KMS-11 (cell line): ENCODE measurements around the gene RAE1.

Experiments
- H2AFZ ChIP-seq: fragments of 200-600 bp; sonication (generic); 2 replicates; pipeline ENCODE4 v1.6.1; 2016; ENCODE audit warnings: antibody characterized with exemption, mixed run types, low read depth
- H3K27ac ChIP-seq: fragments of 200-600 bp; sonication (generic); 2 replicates; pipeline ENCODE4 v1.6.1; 2016; ENCODE audit warnings: mild to moderate bottlenecking, mixed run types
- H3K27me3 ChIP-seq: fragments of 200-600 bp; sonication (generic); 2 replicates; pipeline ENCODE4 v1.6.1; 2017; ENCODE audit warnings: mild to moderate bottlenecking, low read depth, mixed run types, moderate library complexity; ENCODE audit not compliant: insufficient read depth
- H3K36me3 ChIP-seq: fragments of 200-600 bp; sonication (generic); 2 replicates; pipeline ENCODE4 v1.6.1; 2017; ENCODE audit warnings: mild to moderate bottlenecking, mixed run types; ENCODE audit not compliant: insufficient read depth
- H3K4me1 ChIP-seq: fragments of 200-600 bp; sonication (generic); 2 replicates; pipeline ENCODE4 v1.6.1; 2016; ENCODE audit warnings: mild to moderate bottlenecking, low read depth, mixed run types; ENCODE audit not compliant: poor library complexity, severe bottlenecking
- H3K4me2 ChIP-seq: fragments of 200-600 bp; sonication (generic); 2 replicates; pipeline ENCODE4 v1.7.0; 2016; ENCODE audit warnings: mild to moderate bottlenecking, mixed run types
- H3K4me3 ChIP-seq: fragments of 200-600 bp; sonication (generic); IDR thresholded peaks from 2 replicates; pipeline ENCODE4 v1.6.1; 2017; ENCODE audit warnings: low read depth, low read length, mixed read lengths; ENCODE audit not compliant: insufficient read depth
- H3K79me2 ChIP-seq: fragments of 200-600 bp; sonication (generic); 2 replicates; pipeline ENCODE4 v1.6.1; 2016; ENCODE audit warnings: low read depth, mixed run types; ENCODE audit not compliant: insufficient read depth
- H3K9ac ChIP-seq: fragments of 200-600 bp; sonication (generic); 2 replicates; pipeline ENCODE4 v1.6.1; 2016; ENCODE audit warnings: mild to moderate bottlenecking, mixed run types
- H4K20me1 ChIP-seq: fragments of 200-600 bp; sonication (generic); 2 replicates; pipeline ENCODE4 v1.6.1; 2016; ENCODE audit warnings: mild to moderate bottlenecking, mixed run types; ENCODE audit not compliant: insufficient read depth
- CTCF ChIP-seq: fragments of 200-600 bp; sonication (generic); conservative IDR thresholded peaks from 2 replicates; pipeline ENCODE4 v1.6.1; 2017; ENCODE audit warnings: low read depth, mild to moderate bottlenecking, antibody characterized with exemption, low read length, moderate library complexity, mixed read lengths

RAE1 gene

GRCh38 chr20:57384486-57384885 is 33.4 kb downstream of the RAE1 start:
- Histone ChIP-seq H3K9ac (no peak overlapping the region), H3K36me3 (no peaks in the 10 kb centered on the region), H3K4me1 (peaks cover 17% of the 10 kb centered on the region), H3K79me2 (no peaks in the 10 kb centered on the region), H3K4me2 (no peak overlapping the region), H3K27me3 (no peaks in the 10 kb centered on the region), H3K27ac (no peak overlapping the region), H3K4me3 (no peak overlapping the region), H4K20me1 (no peaks in the 10 kb centered on the region), H2AFZ (no peak overlapping the region)
- TF ChIP-seq CTCF, result no peak

GRCh38 chr20:57384953-57385761 is 34.1 kb downstream of the RAE1 start:
- no peak overlapping the region for H3K27ac ChIP-seq
- no peak for TF ChIP-seq CTCF
- no peak overlapping the region for H3K9ac ChIP-seq
- peaks cover 24% of the 10 kb centered on the region for H3K4me1 ChIP-seq
- H3K27me3 ChIP-seq, result no peaks in the 10 kb centered on the region
- H4K20me1 ChIP-seq, result no peaks in the 10 kb centered on the region
- no peaks in the 10 kb centered on the region for H3K36me3 ChIP-seq
- no peak overlapping the region for H3K4me3 ChIP-seq
- no peak overlapping the region for H2AFZ ChIP-seq
- H3K79me2 ChIP-seq, result no peaks in the 10 kb centered on the region
- H3K4me2 ChIP-seq, result no peak overlapping the region

GRCh38 chr20:57385940-57386339 is 34.9 kb downstream of the RAE1 start:
- Histone ChIP-seq H3K9ac (no peak overlapping the region), H3K4me3 (no peak overlapping the region), H2AFZ (no peak overlapping the region), H3K4me2 (no peak overlapping the region), H3K27me3 (no peaks in the 10 kb centered on the region), H3K79me2 (no peaks in the 10 kb centered on the region), H3K4me1 (peaks cover 30% of the 10 kb centered on the region), H4K20me1 (no peaks in the 10 kb centered on the region), H3K36me3 (no peaks in the 10 kb centered on the region), H3K27ac (no peak overlapping the region)
- no peak for TF ChIP-seq CTCF

GRCh38 chr20:57386762-57387161 is 35.7 kb downstream of the RAE1 start:
- no peak for TF ChIP-seq CTCF
- Histone ChIP-seq H3K27me3 (no peaks in the 10 kb centered on the region), H3K4me3 (no peak overlapping the region), H3K9ac (no peak overlapping the region), H4K20me1 (no peaks in the 10 kb centered on the region), H3K4me2 (no peak overlapping the region), H3K4me1 (peaks cover 26% of the 10 kb centered on the region), H3K27ac (no peak overlapping the region), H2AFZ (no peak overlapping the region), H3K79me2 (no peaks in the 10 kb centered on the region), H3K36me3 (no peaks in the 10 kb centered on the region)
